Pancreas (tissue), 10 donors: ENCODE results near the gene C16orf78. TPM values are rescaled to one million over a fixed set of nuclear protein-coding genes. Genes with fewer than 3 reads are reported as not detected.

ENCODE experiments used
- ATAC-seq, 4 donors: fragments of 200-7000 bp; cut with Tn5 transposase; one replicate each; pipeline versions ENCODE4 v1.8.0 to v1.9.1; 2020; ENCODE audit warnings: mild to moderate bottlenecking in 4 of 4, moderate library complexity in 4 of 4
- DNase-seq, 6 donors: peaks; one replicate each; pipeline ENCODE4 v3.0.0-alpha.2; 2020
- FAIRE-seq: peaks from 2 replicates; lab custom pipeline; 2012; peaks lifted over from hg19 to GRCh38; lab: Jason Lieb, UNC
- H3K27ac ChIP-seq, 4 donors: fragments of 200-600 bp; sonication (generic); 1 replicate in 3 of 4; 2 replicates in 1 of 4; pipeline versions ENCODE4 v1.5.0 to v1.8.0; 2020
- H3K27me3 ChIP-seq, 4 donors: fragments of 200-600 bp; one replicate each; pipeline ENCODE4 v1.8.0; 2021
- H3K36me3 ChIP-seq, 3 donors: fragments of 200-600 bp; sonication (generic) in 1 of 3; one replicate each; pipeline versions ENCODE4 v1.5.0 to v1.8.0; 2020 to 2021
- H3K4me1 ChIP-seq, 3 donors: fragments of 200-600 bp; one replicate each; pipeline ENCODE4 v1.8.0; 2021
- H3K4me3 ChIP-seq, 4 donors: fragments of 200-600 bp; sonication (generic) in 2 of 4; one replicate each; pipeline versions ENCODE4 v1.5.0 to v1.8.0; 2020 to 2021
- H3K9me3 ChIP-seq, 4 donors: fragments of 200-600 bp; one replicate each; pipeline ENCODE4 v1.8.0; 2021
- CTCF ChIP-seq, 4 donors: fragments of 200-600 bp; sonication (generic) in 3 of 4; IDR thresholded peaks; one replicate each; pipeline versions ENCODE4 v1.5.0 to v1.8.0; 2021; ENCODE audit warnings: antibody characterized with exemption in 4 of 4
- WGBS, 2 donors: extraction: QIAGEN DNeasy Blood & Tissue Kit; methylation state at CpG; one replicate each; pipeline ENCODE4 v1.1.7; 2013; 5-methylcytosine and 5-hydroxymethylcytosine counted together
- intact Hi-C, 3 donors: fragments of 100-400 bp; cut with DNase I; formaldehyde crosslinking; loops; one replicate each; pipeline versions ENCODE4 v1.11.1 to v1.14.2; 2022
- polyA plus RNA-seq, 2 donors: library from polyadenylated mRNA; stranded (reverse); fragments of 200-250 nt; gene quantifications; one replicate each; pipeline ENCODE4 v1.2.3, GENCODE V29; 2013
- total RNA-seq, 6 donors: library from RNA; stranded (reverse); fragmentation: NEBNext Ultra II Directional in 4 of 6; extraction: Animal tissue kit (Norgen Biotek cat#: 25700) in 4 of 6; gene quantifications; one replicate each; pipeline versions ENCODE4 v1.2.1 to v1.2.4, GENCODE V29; 2021 to 2023
- donor health status: healthy with polysubstance abuse.
- donor health status: DM: no; HTN: no; CAD: no; lungs with moderate emphysema.
- donor health status: DM: no; HTN: no; CAD: no.
- donor health status: control.
- donor health status: control.
- donor health status: Bipolar disorder and iron deficiency.
- donor health status: DM: yes; HTN: yes; CAD: no.
- donor health status: DM: no; HTN: no; CAD: no.
- donor health status: DM: no; HTN: no; CAD: no.
- donor health status: DM: yes; HTN: yes; CAD: no.

Gene C16orf78
- total and polyA plus RNA-seq, 8 donors, result not detected

- no peaks in the 10 kb centered on the region for H3K9me3 ChIP-seq
- no peak for ATAC-seq
- intact Hi-C loops, result no loop called here
- no peak overlapping the region for H3K4me3 ChIP-seq
- H3K4me1 ChIP-seq, result no peaks in the 10 kb centered on the region
- H3K27me3 ChIP-seq, result no peaks in the 10 kb centered on the region
- no peak for TF ChIP-seq CTCF (IDR thresholded peaks at IDR 0.05)
- 57 to 62% methylated on average over 2 of the region's 2 CpGs for WGBS, 2 donors
- no peaks in the 10 kb centered on the region for H3K36me3 ChIP-seq
- H3K27ac ChIP-seq, result no peak overlapping the region
- no peak for DNase-seq
- no peak for FAIRE-seq
These were observed 40.9 kb upstream of the C16orf78 start for GRCh38 chr16:49332589-49333258.

GRCh38 chr16:49333259-49333597 is 40.4 kb upstream of the C16orf78 start:
- no peak for FAIRE-seq
- WGBS, 2 donors, result 69 to 79% methylated on average over 7 of the region's 7 CpGs

GRCh38 chr16:49335828-49336227 is 37.8 kb upstream of the C16orf78 start:
- ATAC-seq (no peak), DNase-seq (no peak), FAIRE-seq (no peak)
- no peak for TF ChIP-seq CTCF (IDR thresholded peaks at IDR 0.05)
- 56 to 60% methylated on average over 8 of the region's 8 CpGs for WGBS, 2 donors
- intact Hi-C loops, result no loop called here
- H3K4me1 ChIP-seq, result no peaks in the 10 kb centered on the region
- no peaks in the 10 kb centered on the region for H3K9me3 ChIP-seq
- H3K36me3 ChIP-seq, result no peaks in the 10 kb centered on the region
- no peaks in the 10 kb centered on the region for H3K27me3 ChIP-seq
- H3K4me3 ChIP-seq, result no peak overlapping the region
- H3K27ac ChIP-seq, result no peak overlapping the region

More at GRCh38 chr16:49333259-49333597, 40.4 kb upstream of the C16orf78 start:
- no peak for TF ChIP-seq CTCF (IDR thresholded peaks at IDR 0.05)
- Histone ChIP-seq H3K9me3 (no peaks in the 10 kb centered on the region), H3K4me1 (no peaks in the 10 kb centered on the region), H3K36me3 (no peaks in the 10 kb centered on the region), H3K4me3 (no peak overlapping the region), H3K27me3 (no peaks in the 10 kb centered on the region), H3K27ac (no peak overlapping the region)
- DNase-seq (no peak), ATAC-seq (no peak)
- intact Hi-C loops, result no loop called here

GRCh38 chr16:49336581-49336980 is 37.0 kb upstream of the C16orf78 start:
- intact Hi-C loops, result no loop called here
- DNase-seq, result no peak
- no peak for FAIRE-seq
- 59 to 69% methylated on average over 3 of the region's 3 CpGs for WGBS, 2 donors
- Histone ChIP-seq H3K4me1 (no peaks in the 10 kb centered on the region), H3K36me3 (no peaks in the 10 kb centered on the region), H3K9me3 (no peaks in the 10 kb centered on the region), H3K27me3 (peaks cover 0 to 2% (median 0%) of the 10 kb centered on the region in 4 donors), H3K27ac (no peak overlapping the region), H3K4me3 (no peak overlapping the region)
- TF ChIP-seq CTCF (IDR thresholded peaks at IDR 0.05), result no peak
- no peak for ATAC-seq

- peaks cover 0 to 3% (median 0%) of the 10 kb centered on the region in 4 donors for H3K27me3 ChIP-seq
- H3K27ac ChIP-seq, result no peak overlapping the region
- DNase-seq, result no peak
- FAIRE-seq, result no peak
- H3K4me1 ChIP-seq, result no peaks in the 10 kb centered on the region
- no peaks in the 10 kb centered on the region for H3K36me3 ChIP-seq
- intact Hi-C loops, result no loop called here
- H3K9me3 ChIP-seq, result no peaks in the 10 kb centered on the region
- WGBS, 2 donors, result 42 to 48% methylated on average over 6 of the region's 6 CpGs
- no peak for ATAC-seq
- H3K4me3 ChIP-seq, result no peak overlapping the region
- TF ChIP-seq CTCF (IDR thresholded peaks at IDR 0.05), result no peak
These were observed 35.7 kb upstream of the C16orf78 start for GRCh38 chr16:49337814-49338350.
